ENCODE data around the gene KLHL6.

DNA sequence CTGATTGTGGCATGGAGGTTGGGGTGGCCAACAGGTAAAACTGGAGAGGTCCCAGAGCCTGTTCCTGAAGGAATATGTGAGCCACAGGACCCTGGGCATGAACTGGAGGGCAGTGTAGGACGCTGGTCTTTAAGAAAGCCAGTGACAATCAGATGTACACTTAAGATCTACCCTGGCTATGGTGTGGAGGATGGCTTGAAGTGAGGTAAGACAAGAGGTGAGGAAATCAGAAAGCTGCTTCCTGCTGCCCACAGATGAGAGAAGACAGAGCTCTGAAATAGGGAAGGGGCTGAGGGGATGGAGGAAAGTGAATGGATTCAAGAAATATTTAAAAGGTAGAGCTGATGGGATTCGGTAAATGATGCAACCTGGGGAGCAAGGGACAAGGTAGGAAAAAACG, 22.7 kb upstream of the KLHL6 start:
- TF ChIP-seq CTCF (IDR thresholded peaks at IDR 0.05) (no peak), POLR2AphosphoS5 (IDR thresholded peaks at IDR 0.05; ENCODE audit: low read depth, low read length) (no peak), REST (IDR thresholded peaks at IDR 0.05; ENCODE audit: insufficient read depth in 1 of 2, low read depth in 2 of 2, low read length in 1 of 2) (no peak), TCF7L2 (IDR thresholded peaks at IDR 0.05; ENCODE audit: low read depth, low read length) (no peak), SIN3A (IDR thresholded peaks at IDR 0.05; ENCODE audit: borderline replicate concordance, insufficient read depth, low read depth, low read length) (no peak)
